Measurements from ENCODE around the gene ATP2C1.

Gene ATP2C1

DNA sequence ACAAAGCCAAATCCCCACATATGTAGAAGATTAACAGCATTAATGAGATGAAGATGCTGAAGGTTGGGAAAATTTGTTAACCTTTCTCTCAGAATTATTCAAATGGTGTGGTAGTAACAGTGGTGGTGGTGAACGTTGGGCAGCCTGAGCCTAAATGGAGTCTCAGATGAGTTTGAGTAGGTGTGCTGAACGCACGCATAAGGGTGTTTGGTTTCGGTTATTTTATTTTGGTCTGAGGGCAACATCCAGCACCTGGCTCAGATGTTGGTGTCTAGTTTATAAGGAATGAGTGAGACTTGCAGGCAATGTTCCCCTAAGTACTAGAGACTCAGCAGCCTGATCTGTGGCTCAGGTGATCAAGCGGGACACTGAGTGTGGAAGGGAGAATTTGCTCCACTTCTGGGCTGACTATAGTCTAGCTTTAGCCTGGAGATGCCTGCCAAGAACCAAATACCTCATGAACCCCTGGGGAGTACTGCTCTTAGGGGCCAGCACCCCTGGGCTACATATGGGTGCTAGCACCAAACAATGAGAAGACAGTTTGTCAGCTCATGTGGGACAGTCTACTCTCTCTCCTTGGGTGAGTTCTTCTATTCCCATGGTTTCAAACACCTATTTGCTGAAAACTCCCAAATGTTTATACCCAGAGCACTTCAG, 39.5 kb upstream of the ATP2C1 start:
- TF ChIP-seq SIN3A (IDR thresholded peaks at IDR 0.05; ENCODE audit: borderline replicate concordance, insufficient read depth, low read length) = no peak

DNA sequence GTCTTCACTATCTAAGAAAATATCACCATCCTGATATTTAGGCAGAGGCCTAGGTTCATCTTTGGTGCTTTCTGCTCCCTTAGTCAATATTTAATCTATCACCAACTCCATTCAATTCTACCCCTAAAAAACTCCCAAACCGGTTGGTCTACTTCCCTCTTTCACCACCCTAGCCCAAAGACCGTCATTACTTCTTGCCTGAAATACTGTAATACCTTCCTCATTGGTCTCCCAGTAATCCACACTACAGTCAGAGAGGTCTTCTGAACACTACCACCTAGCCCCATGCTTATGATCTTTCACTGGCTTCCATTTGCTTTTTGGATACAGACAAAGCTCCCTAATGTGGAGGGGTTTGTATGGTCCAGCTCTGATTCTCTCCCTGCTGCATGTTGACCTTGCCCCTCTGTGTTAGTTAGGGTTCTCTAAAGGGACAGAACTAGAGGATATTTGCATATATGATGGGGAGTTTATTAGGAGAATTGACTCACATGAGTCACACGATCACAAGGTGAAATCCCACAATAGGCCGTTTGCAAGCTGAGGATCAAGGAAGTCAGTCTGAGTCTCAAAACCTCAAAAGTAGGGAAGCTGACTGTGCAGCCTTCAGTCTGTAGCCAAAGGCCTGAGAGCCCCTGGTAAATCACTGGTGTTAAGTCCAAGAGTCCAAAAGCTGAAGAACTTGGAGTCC, 36.4 kb upstream of the ATP2C1 start:
- TF ChIP-seq TAF1 (IDR thresholded peaks at IDR 0.05; ENCODE audit: borderline replicate concordance, insufficient read depth, low read length) (no peak), POLR2AphosphoS5 (IDR thresholded peaks at IDR 0.05; ENCODE audit: low read depth, low read length) (no peak), FOXP2 (optimal IDR thresholded peaks at IDR 0.05; ENCODE audit: borderline replicate concordance, extremely low read depth, extremely low read length, insufficient read depth) (no peak), SIN3A (IDR thresholded peaks at IDR 0.05; ENCODE audit: borderline replicate concordance, insufficient read depth, low read length) (no peak)
- TF ChIP-seq, protein P1, sequence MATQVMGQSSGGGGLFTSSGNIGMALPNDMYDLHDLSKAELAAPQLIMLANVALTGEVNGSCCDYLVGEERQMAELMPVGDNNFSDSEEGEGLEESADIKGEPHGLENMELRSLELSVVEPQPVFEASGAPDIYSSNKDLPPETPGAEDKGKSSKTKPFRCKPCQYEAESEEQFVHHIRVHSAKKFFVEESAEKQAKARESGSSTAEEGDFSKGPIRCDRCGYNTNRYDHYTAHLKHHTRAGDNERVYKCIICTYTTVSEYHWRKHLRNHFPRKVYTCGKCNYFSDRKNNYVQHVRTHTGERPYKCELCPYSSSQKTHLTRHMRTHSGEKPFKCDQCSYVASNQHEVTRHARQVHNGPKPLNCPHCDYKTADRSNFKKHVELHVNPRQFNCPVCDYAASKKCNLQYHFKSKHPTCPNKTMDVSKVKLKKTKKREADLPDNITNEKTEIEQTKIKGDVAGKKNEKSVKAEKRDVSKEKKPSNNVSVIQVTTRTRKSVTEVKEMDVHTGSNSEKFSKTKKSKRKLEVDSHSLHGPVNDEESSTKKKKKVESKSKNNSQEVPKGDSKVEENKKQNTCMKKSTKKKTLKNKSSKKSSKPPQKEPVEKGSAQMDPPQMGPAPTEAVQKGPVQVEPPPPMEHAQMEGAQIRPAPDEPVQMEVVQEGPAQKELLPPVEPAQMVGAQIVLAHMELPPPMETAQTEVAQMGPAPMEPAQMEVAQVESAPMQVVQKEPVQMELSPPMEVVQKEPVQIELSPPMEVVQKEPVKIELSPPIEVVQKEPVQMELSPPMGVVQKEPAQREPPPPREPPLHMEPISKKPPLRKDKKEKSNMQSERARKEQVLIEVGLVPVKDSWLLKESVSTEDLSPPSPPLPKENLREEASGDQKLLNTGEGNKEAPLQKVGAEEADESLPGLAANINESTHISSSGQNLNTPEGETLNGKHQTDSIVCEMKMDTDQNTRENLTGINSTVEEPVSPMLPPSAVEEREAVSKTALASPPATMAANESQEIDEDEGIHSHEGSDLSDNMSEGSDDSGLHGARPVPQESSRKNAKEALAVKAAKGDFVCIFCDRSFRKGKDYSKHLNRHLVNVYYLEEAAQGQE (IDR thresholded peaks at IDR 0.05; ENCODE audit: insufficient read depth in 1 of 2, low read depth in 2 of 2, low read length in 2 of 2) = no peak

DNA sequence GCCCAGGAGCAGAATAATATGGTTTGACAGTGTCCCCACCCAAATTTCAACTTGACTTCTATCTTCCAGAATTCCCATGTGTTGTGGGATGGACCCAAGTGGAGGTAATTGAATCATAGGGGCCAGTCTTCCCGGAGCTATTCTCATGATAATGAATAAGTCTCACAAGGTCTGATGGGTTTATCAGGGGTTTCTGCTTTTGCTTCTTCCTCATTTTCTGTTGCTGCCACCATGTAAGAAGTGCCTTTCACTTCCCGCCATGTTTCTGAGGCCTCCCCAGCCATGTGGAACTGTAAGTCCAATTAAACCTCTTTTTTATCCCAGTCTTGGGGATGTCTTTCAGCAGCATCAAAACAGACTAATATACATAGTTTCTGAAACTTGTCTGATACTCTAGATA, 28.4 kb upstream of the ATP2C1 start:
- TF ChIP-seq TAF1 (IDR thresholded peaks at IDR 0.05; ENCODE audit: borderline replicate concordance, insufficient read depth, low read length) = no peak
- TF ChIP-seq, protein P1 (IDR thresholded peaks at IDR 0.05; ENCODE audit: insufficient read depth in 1 of 2, low read depth in 2 of 2, low read length in 2 of 2) = no peak
- TF ChIP-seq POLR2AphosphoS5 (IDR thresholded peaks at IDR 0.05; ENCODE audit: low read depth, low read length) = no peak
- no peak for TF ChIP-seq SIN3A (IDR thresholded peaks at IDR 0.05; ENCODE audit: borderline replicate concordance, insufficient read depth, low read length)
- no peak for TF ChIP-seq FOXP2 (optimal IDR thresholded peaks at IDR 0.05; ENCODE audit: borderline replicate concordance, extremely low read depth, extremely low read length, insufficient read depth)

DNA sequence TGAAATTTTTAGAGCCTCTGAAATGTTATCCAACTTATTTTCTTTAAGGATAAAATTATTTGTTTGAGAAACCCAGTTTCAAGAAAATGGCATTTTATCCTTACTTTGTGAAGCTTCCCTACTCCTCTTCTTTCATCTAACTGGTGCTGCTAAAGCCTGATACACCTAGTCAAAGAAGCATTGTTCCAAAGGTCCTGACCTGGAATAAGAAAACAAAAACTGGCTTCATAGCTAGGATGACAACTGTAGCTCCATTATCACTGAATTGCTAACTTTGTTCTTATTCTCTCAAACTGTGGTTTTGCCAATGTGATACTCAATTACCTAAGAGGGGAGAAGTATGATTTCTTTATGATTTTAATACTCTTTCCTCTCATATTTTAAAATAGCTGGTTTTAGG, 27.6 kb upstream of the ATP2C1 start:
- TF ChIP-seq SIN3A (IDR thresholded peaks at IDR 0.05; ENCODE audit: borderline replicate concordance, insufficient read depth, low read length) (no peak), TAF1 (IDR thresholded peaks at IDR 0.05; ENCODE audit: borderline replicate concordance, insufficient read depth, low read length) (no peak), FOXP2 (optimal IDR thresholded peaks at IDR 0.05; ENCODE audit: borderline replicate concordance, extremely low read depth, extremely low read length, insufficient read depth) (no peak), POLR2AphosphoS5 (IDR thresholded peaks at IDR 0.05; ENCODE audit: low read depth, low read length) (no peak)
- TF ChIP-seq, protein P1 (IDR thresholded peaks at IDR 0.05; ENCODE audit: insufficient read depth in 1 of 2, low read depth in 2 of 2, low read length in 2 of 2) = no peak

DNA sequence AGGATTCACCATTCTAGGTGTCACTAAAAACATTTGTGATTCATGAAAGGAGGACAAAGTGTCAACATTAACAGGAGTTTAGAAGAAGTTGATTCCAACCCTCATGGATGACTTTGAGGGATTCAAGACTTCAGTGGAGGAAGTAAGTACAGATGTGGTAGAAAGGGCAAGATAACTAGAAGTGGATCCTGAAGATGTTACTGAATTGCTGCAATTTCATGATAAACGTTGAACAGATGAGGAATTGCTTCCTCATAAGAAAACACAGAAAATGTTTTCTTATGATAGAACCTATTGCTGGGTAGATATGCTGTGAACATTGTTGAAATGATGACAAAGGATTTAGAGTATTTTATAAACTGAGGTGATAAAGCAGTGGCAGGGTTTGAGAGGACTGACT, 23.5 kb upstream of the ATP2C1 start:
- TF ChIP-seq, protein P1 (IDR thresholded peaks at IDR 0.05; ENCODE audit: insufficient read depth in 1 of 2, low read depth in 2 of 2, low read length in 2 of 2) = no peak
- TF ChIP-seq POLR2AphosphoS5 (IDR thresholded peaks at IDR 0.05; ENCODE audit: low read depth, low read length) (no peak), FOXP2 (optimal IDR thresholded peaks at IDR 0.05; ENCODE audit: borderline replicate concordance, extremely low read depth, extremely low read length, insufficient read depth) (no peak), TAF1 (IDR thresholded peaks at IDR 0.05; ENCODE audit: borderline replicate concordance, insufficient read depth, low read length) (no peak), SIN3A (IDR thresholded peaks at IDR 0.05; ENCODE audit: borderline replicate concordance, insufficient read depth, low read length) (no peak)

All from PFSK-1 (cell line).